Pancreas (tissue), 10 donors: ENCODE measurements around the gene SRMS. TPM values are rescaled to one million over a fixed set of nuclear protein-coding genes. Genes with fewer than 3 reads are reported as not detected.

Experiments
- ATAC-seq, 4 donors: fragments of 200-7000 bp; cut with Tn5 transposase; one replicate each; pipeline versions ENCODE4 v1.8.0 to v1.9.1; 2020; ENCODE audit warnings: mild to moderate bottlenecking in 4 of 4, moderate library complexity in 4 of 4
- DNase-seq, 6 donors: peaks; one replicate each; pipeline ENCODE4 v3.0.0-alpha.2; 2020
- FAIRE-seq: peaks from 2 replicates; lab custom pipeline; 2012; peaks lifted over from hg19 to GRCh38; lab: Jason Lieb, UNC
- H3K27ac ChIP-seq, 4 donors: fragments of 200-600 bp; sonication (generic); 1 replicate in 3 of 4; 2 replicates in 1 of 4; pipeline versions ENCODE4 v1.5.0 to v1.8.0; 2020
- H3K27me3 ChIP-seq, 4 donors: fragments of 200-600 bp; one replicate each; pipeline ENCODE4 v1.8.0; 2021
- H3K36me3 ChIP-seq, 3 donors: fragments of 200-600 bp; sonication (generic) in 1 of 3; one replicate each; pipeline versions ENCODE4 v1.5.0 to v1.8.0; 2020 to 2021
- H3K4me1 ChIP-seq, 3 donors: fragments of 200-600 bp; one replicate each; pipeline ENCODE4 v1.8.0; 2021
- H3K4me3 ChIP-seq, 4 donors: fragments of 200-600 bp; sonication (generic) in 2 of 4; one replicate each; pipeline versions ENCODE4 v1.5.0 to v1.8.0; 2020 to 2021
- H3K9me3 ChIP-seq, 4 donors: fragments of 200-600 bp; one replicate each; pipeline ENCODE4 v1.8.0; 2021
- WGBS, 2 donors: extraction: QIAGEN DNeasy Blood & Tissue Kit; methylation state at CpG; one replicate each; pipeline ENCODE4 v1.1.7; 2013; 5-methylcytosine and 5-hydroxymethylcytosine counted together
- intact Hi-C, 3 donors: fragments of 100-400 bp; cut with DNase I; formaldehyde crosslinking; loops; one replicate each; pipeline versions ENCODE4 v1.11.1 to v1.14.2; 2022
- polyA plus RNA-seq, 2 donors: library from polyadenylated mRNA; stranded (reverse); fragments of 200-250 nt; gene quantifications; one replicate each; pipeline ENCODE4 v1.2.3, GENCODE V29; 2013
- total RNA-seq, 6 donors: library from RNA; stranded (reverse); fragmentation: NEBNext Ultra II Directional in 4 of 6; extraction: Animal tissue kit (Norgen Biotek cat#: 25700) in 4 of 6; gene quantifications; one replicate each; pipeline versions ENCODE4 v1.2.1 to v1.2.4, GENCODE V29; 2021 to 2023
- TF ChIP-seq, protein P1 (sequence below), 4 donors: fragments of 200-600 bp; sonication (generic) in 3 of 4; IDR thresholded peaks; one replicate each; pipeline versions ENCODE4 v1.5.0 to v1.8.0; 2021; ENCODE audit warnings: antibody characterized with exemption in 4 of 4
- donor health status: healthy with polysubstance abuse.
- donor health status: DM: no; HTN: no; CAD: no; lungs with moderate emphysema.
- donor health status: DM: no; HTN: no; CAD: no.
- donor health status: control.
- donor health status: control.
- donor health status: Bipolar disorder and iron deficiency.
- donor health status: DM: yes; HTN: yes; CAD: no.
- donor health status: DM: no; HTN: no; CAD: no.
- donor health status: DM: no; HTN: no; CAD: no.
- donor health status: DM: yes; HTN: yes; CAD: no.

Gene SRMS
- total and polyA plus RNA-seq, 8 donors: not detected

DNA sequence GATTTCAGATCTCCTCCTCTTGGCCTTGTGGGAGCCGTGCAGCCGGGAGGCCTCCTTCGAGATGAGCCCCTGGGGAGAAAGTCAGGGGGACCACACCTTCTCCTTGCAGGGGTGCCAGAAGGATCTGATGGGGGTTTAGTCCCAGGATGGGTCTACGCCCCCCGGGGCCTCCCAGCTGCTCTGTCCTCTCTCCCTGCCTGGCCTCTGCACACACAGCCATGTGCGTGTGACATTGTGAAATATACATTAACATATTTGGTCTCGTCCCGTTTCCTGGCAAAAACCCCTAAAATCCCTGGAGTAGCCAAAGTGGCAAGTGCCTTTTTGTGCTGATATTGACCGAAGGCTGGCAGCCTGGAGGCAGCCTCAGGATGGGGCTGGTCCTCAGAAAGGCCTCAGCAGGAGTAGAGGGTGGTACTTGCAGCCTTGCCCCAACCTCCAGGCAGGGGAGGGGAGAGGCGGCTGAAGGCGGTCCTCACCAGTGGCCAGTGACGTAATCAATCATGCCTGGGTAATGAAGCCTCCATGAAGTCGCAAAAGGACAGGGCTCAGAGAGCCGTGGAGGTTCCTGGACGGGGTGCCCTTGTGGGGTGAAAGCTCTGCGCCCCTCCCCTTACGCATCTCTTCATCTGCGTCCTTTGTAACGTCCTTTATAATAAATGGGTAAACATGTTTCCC lies 31.6 kb upstream of the SRMS start:
- ATAC-seq: no peak
- intact Hi-C loops: no loop called here
- Histone ChIP-seq H3K9me3 (no peaks in the 10 kb centered on the region), H3K4me3 (no peak overlapping the region), H3K4me1 (no peaks in the 10 kb centered on the region), H3K27ac (no peak overlapping the region), H3K27me3 (no peaks in the 10 kb centered on the region), H3K36me3 (no peaks in the 10 kb centered on the region)
- FAIRE-seq: no peak
- 53 to 62% methylated on average over 19 of the region's 19 CpGs for WGBS, 2 donors
- peak in 2 of 6 donors; percentile 30 to 36 for DNase-seq
- TF ChIP-seq, protein P1, sequence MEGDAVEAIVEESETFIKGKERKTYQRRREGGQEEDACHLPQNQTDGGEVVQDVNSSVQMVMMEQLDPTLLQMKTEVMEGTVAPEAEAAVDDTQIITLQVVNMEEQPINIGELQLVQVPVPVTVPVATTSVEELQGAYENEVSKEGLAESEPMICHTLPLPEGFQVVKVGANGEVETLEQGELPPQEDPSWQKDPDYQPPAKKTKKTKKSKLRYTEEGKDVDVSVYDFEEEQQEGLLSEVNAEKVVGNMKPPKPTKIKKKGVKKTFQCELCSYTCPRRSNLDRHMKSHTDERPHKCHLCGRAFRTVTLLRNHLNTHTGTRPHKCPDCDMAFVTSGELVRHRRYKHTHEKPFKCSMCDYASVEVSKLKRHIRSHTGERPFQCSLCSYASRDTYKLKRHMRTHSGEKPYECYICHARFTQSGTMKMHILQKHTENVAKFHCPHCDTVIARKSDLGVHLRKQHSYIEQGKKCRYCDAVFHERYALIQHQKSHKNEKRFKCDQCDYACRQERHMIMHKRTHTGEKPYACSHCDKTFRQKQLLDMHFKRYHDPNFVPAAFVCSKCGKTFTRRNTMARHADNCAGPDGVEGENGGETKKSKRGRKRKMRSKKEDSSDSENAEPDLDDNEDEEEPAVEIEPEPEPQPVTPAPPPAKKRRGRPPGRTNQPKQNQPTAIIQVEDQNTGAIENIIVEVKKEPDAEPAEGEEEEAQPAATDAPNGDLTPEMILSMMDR (IDR thresholded peaks at IDR 0.05): no peak

DNA sequence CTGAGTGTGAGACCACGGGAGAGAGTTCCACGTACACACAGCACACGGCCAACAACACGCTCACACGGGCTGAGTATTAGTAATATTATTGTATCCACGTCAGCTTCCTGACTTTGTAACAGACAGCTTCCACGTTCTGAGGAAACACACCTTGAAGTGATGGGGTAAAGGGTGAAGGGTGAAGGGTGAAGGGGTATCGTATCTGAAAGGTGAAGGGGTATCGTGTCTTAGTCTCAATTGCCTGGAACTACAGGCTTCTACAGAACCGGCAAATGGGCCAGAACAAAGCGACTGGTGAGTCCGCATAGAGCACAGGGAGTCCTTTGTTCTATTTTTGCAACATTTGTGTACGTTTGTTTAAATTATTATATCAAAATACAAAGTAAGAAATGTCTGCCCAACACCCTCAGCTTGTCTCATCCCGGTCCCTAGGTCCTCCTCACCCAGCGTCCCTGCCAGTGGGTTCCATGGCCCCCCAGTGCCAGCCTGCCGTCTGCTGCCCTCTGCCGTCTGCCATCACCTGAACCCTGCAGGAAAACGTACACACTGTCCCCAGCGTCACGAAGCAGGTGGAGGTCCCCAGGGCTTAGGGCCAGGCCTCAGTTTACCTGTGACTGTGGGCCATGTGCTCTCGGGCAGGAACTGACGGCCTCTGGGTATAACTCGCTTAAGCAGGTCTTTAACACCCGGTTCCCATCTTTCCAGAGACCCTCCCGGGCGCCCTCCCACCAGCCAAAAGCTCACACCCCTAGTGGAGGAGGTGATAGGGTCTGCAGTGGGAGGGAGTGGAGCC lies 30.9 kb upstream of the SRMS start:
- no peak overlapping the region for H3K27ac ChIP-seq
- no peaks in the 10 kb centered on the region for H3K36me3 ChIP-seq
- 58 to 71% methylated on average over 26 of the region's 26 CpGs for WGBS, 2 donors
- no peaks in the 10 kb centered on the region for H3K9me3 ChIP-seq
- TF ChIP-seq, protein P1 (IDR thresholded peaks at IDR 0.05): no peak
- peaks cover 0 to under 1% (median under 1%) of the 10 kb centered on the region in 3 donors for H3K4me1 ChIP-seq
- H3K4me3 ChIP-seq: no peak overlapping the region
- peak in 2 of 6 donors; percentile 35 to 51 for DNase-seq
- no peak for FAIRE-seq
- no peak for ATAC-seq
- H3K27me3 ChIP-seq: no peaks in the 10 kb centered on the region
- intact Hi-C loops: no loop called here

DNA sequence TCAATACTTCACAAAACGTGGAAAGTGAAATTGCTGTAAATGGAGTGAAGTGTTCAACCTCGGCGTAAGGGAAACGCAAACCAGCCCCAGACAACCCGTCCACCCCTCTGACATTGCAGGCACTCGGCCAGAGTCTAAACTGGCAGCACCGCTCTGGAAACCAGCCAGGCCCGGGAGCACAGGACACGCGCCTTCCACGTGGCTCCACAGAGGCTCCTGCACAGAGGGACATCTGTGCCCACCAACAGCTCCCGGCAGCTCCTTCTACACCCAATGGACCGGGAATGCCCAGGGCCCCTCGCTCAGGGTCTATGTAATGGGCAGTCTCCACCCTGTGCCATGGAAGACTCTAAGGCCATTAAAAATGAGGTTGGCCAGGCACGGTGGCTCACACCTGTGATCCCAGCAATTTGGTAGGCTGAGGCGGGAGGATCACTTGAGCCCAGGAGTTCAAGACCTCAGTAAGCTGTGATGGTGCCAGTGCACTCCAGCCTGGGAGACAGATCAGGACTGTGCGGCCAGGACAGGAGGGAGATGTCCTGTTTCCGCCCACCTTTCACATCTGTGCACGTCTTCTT lies 29.9 kb upstream of the SRMS start:
- WGBS, 2 donors: 43 to 44% methylated on average over 19 of the region's 19 CpGs
- DNase-seq (peak in 5 of 6 donors; percentile 69 to 92 (median 82)), ATAC-seq (peak in 3 of 4 donors; percentile 33 to 61 (median 58)), FAIRE-seq (no peak)
- Histone ChIP-seq H3K4me1 (peaks cover 0 to 8% (median 7%) of the 10 kb centered on the region in 3 donors), H3K27ac (no peak overlapping the region), H3K36me3 (no peaks in the 10 kb centered on the region), H3K9me3 (no peaks in the 10 kb centered on the region), H3K4me3 (no peak overlapping the region), H3K27me3 (no peaks in the 10 kb centered on the region)
- intact Hi-C loops: no loop called here
- TF ChIP-seq, protein P1 (IDR thresholded peaks at IDR 0.05): no peak

DNA sequence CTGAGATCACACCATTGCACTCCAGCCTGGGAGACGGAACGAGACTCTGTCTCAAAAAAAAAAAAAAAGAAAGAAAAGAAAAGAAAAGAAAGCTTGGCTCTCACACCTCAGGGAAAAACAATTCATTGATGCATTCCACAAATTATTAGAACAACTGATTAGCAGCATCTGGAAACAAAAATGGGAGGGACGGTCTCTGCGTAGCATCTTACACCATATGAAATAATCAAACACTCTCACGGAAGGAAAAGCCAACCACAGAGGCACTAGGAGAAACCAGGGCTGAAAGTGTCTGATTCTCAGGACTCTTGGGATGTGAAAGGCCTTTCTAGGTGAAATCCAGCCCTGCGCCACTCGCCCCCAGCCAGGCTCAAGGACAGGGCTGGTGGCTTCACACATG lies 28.8 kb upstream of the SRMS start:
- ATAC-seq (no peak), DNase-seq (no peak), FAIRE-seq (no peak)
- H3K27me3 ChIP-seq: no peaks in the 10 kb centered on the region
- H3K27ac ChIP-seq: no peak overlapping the region
- TF ChIP-seq, protein P1 (IDR thresholded peaks at IDR 0.05): no peak
- no peaks in the 10 kb centered on the region for H3K9me3 ChIP-seq
- no peaks in the 10 kb centered on the region for H3K36me3 ChIP-seq
- H3K4me1 ChIP-seq: peaks cover 0 to 8% (median 7%) of the 10 kb centered on the region in 3 donors
- H3K4me3 ChIP-seq: no peak overlapping the region
- 79 to 86% methylated on average over 7 of the region's 7 CpGs for WGBS, 2 donors
- intact Hi-C loops: no loop called here
